ENCODE measurements around the gene DYNLT2.

DYNLT2 gene, protein sequence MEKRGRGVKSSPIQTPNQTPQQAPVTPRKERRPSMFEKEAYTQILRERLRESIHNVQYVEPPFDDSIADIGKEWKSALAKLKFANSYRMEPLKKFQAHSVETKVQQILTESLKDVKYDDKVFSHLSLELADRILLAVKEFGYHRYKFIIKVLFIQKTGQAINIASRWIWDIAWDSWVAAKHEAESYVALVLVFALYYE

DNA sequence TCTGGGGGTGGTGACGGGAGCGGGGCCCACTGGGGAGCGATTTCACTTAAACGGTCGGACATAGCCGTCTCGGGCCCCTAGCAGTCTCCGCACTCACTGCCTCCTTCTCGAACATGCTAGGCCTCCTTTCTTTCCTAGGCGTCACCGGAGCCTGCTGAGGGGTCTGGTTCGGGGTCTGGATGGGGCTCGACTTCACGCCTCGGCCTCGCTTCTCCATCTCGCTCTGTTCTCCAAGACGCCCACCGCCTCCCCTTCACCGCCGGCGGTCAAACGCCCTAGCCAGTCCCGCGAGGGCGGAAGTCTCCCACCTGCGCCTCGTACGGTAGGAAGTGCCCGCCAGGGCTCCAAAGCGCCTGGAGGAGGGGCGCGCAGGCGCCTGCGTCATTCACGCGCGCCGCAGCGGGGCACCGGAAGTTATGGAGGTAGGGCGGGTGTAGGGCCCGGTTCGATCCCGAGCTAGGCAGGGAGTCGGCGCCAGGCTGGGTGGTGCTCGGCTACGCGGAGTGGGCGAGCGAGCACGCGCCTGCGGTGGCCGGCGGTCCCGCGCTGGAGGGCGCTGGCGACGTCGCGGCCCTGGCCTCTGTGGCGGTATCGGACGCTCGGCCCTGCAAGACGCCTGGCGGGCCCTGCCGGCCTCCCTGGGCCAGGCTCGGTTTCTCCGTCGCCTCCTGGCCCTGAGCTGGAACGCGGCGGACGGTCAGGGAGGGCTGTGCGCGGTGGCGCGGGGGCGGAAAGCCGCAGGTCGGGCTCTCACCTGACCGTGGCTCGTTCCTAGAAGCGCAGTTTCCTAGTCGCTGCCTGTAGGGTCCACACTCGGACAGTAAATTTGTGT is at the start of gene DYNLT2, which contains the start of gene ERMARD:
DYNLT2 (minus strand) TSS at position 331 of the 832 bp plus-strand sequence; CDS start at position 217, 114 bp downstream.
ERMARD (plus strand) TSS at position 381 of the 832 bp plus-strand sequence; CDS start at position 417, 36 bp downstream.
- DNase-seq (ENCODE audit: extremely low read depth, low read depth), result peak; percentile 76
- TF ChIP-seq, protein P1, sequence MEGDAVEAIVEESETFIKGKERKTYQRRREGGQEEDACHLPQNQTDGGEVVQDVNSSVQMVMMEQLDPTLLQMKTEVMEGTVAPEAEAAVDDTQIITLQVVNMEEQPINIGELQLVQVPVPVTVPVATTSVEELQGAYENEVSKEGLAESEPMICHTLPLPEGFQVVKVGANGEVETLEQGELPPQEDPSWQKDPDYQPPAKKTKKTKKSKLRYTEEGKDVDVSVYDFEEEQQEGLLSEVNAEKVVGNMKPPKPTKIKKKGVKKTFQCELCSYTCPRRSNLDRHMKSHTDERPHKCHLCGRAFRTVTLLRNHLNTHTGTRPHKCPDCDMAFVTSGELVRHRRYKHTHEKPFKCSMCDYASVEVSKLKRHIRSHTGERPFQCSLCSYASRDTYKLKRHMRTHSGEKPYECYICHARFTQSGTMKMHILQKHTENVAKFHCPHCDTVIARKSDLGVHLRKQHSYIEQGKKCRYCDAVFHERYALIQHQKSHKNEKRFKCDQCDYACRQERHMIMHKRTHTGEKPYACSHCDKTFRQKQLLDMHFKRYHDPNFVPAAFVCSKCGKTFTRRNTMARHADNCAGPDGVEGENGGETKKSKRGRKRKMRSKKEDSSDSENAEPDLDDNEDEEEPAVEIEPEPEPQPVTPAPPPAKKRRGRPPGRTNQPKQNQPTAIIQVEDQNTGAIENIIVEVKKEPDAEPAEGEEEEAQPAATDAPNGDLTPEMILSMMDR (IDR thresholded peaks at IDR 0.05; ENCODE audit: low read depth, low read length, missing control alignments), result no peak
- peak within 1 kb of the TSS; percentile 88 for H3K4me3 ChIP-seq (replicated peaks; ENCODE audit: low read depth, low read length)

DNA sequence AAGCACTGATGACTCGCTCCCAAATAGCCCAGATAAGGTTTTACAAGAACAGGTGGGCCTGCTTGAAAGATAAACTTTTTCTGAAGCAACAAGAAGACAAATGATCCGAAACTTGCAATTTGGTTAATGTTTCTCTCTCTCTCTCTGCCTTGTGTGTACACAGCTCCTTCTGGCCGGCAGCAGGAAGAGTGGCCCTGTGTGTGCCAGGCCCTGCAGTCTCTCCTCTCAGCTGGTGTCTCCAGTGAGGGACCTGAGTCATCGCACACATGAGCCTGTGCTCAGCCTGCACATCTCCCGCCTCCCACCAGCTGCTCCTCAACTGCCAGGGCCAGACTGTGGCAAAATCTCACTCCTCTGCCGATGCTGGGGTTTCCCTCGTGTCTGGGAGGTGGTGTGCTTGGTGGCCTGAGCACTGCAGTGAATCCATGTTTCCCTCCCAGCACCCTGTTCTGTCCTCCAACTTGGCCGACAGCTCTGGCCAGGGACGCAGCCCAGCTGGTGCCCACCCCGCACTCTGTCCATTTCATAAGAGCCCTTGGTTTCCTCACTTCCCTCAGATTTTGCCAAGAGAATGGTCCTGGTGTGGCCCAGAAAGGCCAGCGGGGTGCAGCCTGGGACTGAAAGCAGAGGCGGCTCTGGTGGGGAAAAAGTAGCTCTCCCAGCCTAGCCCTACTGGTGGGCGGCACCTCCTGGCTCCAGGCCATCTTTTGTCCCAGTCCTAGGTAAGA is 49.5 kb upstream of the DYNLT2 start:
- peak; percentile 26 for DNase-seq (ENCODE audit: extremely low read depth, low read depth)
- TF ChIP-seq, protein P1 (IDR thresholded peaks at IDR 0.05; ENCODE audit: low read depth, low read length, missing control alignments), result no peak
- no peak overlapping the region for H3K4me3 ChIP-seq (replicated peaks; ENCODE audit: low read depth, low read length)

DNA sequence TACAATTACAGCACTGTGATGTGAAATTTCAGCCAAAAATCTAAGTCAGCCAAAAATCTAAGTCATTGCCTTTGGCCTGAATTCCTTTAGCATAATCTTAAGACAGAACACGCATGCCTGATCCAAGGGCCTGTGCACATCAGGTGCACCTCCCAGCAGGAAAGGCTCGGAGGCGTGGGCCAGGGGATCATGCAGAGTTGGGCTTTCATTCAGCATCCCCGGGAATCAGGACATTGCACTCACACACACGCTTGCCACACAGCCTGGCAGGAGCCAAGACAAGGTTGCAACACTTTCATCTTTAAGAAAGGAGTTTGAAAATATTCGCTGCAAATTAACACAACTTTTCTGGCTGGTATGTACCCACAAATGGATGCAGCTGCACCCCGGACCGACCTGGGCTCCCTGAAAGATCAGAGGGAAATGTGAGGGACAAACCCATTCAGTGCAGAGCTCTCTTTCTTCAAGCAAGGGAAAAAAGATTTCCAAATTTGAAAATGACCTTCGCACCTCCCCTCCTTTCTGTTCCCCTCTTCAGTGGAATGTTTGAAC is 48.8 kb upstream of the DYNLT2 start:
- no peak overlapping the region for H3K4me3 ChIP-seq (replicated peaks; ENCODE audit: low read depth, low read length)
- TF ChIP-seq, protein P1 (IDR thresholded peaks at IDR 0.05; ENCODE audit: low read depth, low read length, missing control alignments), result no peak

DNA sequence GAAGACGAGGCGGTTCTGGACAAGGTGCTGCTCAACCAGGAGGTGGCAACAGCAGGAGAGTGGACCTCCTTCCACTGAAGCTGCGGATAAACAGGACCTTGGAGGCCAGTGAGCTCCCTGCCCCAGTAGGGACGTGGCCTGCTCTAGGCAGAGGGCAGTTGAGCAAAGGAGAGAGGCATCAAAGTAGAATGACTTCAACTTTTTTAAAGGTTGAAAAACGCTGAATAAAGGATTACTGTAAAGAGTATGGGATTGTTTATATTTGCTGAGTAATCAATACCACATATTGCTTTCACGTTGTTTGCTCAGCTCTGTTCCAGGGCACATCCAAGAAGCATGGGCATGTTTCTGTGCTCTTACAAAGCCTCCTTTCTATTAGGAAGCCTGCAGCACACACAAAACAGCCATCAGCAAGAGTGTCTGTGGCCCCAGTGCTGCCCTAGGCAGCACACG is 48.1 kb upstream of the DYNLT2 start:
- TF ChIP-seq, protein P1 (IDR thresholded peaks at IDR 0.05; ENCODE audit: low read depth, low read length, missing control alignments), result no peak
- no peak for DNase-seq (ENCODE audit: extremely low read depth, low read depth)
- no peak overlapping the region for H3K4me3 ChIP-seq (replicated peaks; ENCODE audit: low read depth, low read length)

More for the DNA sequence above, 48.8 kb upstream of the DYNLT2 start:
- no peak for DNase-seq (ENCODE audit: extremely low read depth, low read depth)

DNA sequence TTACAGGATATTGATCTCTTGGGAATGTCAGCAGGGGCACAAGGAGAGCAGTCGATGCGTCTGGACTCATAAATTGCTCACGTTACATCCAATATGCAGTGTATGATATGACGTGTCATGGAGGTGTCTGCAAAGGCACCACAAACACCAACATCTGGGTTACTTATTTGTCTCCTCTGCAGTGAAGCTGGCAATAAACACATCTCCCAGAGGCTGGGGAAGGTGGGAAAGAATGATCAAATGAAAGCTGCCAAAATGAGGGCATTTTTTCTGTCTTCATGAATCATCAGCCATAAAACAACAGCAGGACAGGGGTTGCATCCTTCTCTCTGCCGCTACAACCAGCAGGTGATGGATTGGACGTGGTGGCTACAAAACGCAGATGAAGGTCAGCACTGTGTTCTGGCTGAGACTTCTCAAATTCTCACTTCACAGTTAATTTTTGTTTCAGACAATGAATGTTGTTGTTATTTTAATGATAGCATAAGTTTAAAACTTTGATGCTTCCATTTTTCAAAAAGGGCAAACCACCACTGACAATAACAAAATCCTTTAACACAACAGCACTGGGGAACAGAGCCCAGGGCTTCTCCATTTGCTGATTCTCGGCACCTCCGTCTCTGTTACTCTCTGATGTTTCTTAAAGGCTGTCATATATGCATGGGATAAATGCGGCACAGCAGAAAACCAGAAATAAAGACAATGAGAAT is 47.5 kb upstream of the DYNLT2 start:
- no peak overlapping the region for H3K4me3 ChIP-seq (replicated peaks; ENCODE audit: low read depth, low read length)
- TF ChIP-seq, protein P1 (IDR thresholded peaks at IDR 0.05; ENCODE audit: low read depth, low read length, missing control alignments), result no peak
- DNase-seq (ENCODE audit: extremely low read depth, low read depth), result no peak

DNA sequence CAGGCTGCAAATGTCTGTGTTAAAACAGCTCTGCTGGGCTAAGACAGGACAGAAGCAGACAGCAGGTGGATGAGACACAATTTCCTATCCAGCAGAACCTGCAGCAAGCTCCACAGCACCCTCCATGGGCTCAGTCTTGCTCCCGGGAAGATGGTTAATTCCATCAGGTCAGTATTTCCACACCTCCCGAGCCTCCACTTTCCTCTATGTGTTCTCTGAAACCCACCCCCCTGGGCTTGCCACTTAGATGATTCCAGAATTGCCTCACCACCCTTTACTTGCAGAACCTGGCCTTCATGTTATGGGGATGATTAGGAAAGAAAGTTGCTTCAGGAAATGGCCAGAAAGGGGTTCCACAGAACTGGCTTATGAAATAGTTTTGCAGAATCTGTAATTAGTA is 43.8 kb upstream of the DYNLT2 start:
- TF ChIP-seq, protein P1 (IDR thresholded peaks at IDR 0.05; ENCODE audit: low read depth, low read length, missing control alignments), result no peak
- no peak for DNase-seq (ENCODE audit: extremely low read depth, low read depth)
- no peak overlapping the region for H3K4me3 ChIP-seq (replicated peaks; ENCODE audit: low read depth, low read length)
